Left colon (tissue), 2 donors: ENCODE results near the gene VSIG4. TPM values are rescaled to one million over a fixed set of nuclear protein-coding genes. Genes with fewer than 3 reads are reported as not detected.
"Not testable (repeated sequence)": the region's sequence is repeated elsewhere in the genome, so short reads cannot be mapped to it uniquely, and the experiment has no call there.

Source experiments
- ATAC-seq: fragments of 200-7000 bp; cut with Tn5 transposase; one replicate; pipeline ENCODE4 v1.9.1; 2020; ENCODE audit warnings: mild to moderate bottlenecking, moderate library complexity
- DNase-seq, 2 donors: peaks; one replicate each; pipeline ENCODE4 v3.0.0-alpha.2; 2020
- intact Hi-C, 2 donors: fragments of 100-400 bp; cut with DNase I in 1 of 2; cut with micrococcal nuclease in 1 of 2; formaldehyde crosslinking; loops; one replicate each; pipeline versions ENCODE4 v1.11.2 to v1.14.0; 2022; cut with DNase I, micrococcal nuclease
- total RNA-seq, 2 donors: library from RNA; stranded (reverse); fragmentation: NEBNext Ultra II Directional; extraction: Animal tissue kit (Norgen Biotek cat#: 25700); gene quantifications; one replicate each; pipeline ENCODE4 v1.2.1, GENCODE V29; 2021
- donor health status: DM: no; HTN: no; CAD: no.
- donor health status: DM: yes; HTN: yes; CAD: no.

VSIG4 gene
- total RNA-seq, 2 donors from 2014 or later, result 15.4 to 30.4 TPM

DNA sequence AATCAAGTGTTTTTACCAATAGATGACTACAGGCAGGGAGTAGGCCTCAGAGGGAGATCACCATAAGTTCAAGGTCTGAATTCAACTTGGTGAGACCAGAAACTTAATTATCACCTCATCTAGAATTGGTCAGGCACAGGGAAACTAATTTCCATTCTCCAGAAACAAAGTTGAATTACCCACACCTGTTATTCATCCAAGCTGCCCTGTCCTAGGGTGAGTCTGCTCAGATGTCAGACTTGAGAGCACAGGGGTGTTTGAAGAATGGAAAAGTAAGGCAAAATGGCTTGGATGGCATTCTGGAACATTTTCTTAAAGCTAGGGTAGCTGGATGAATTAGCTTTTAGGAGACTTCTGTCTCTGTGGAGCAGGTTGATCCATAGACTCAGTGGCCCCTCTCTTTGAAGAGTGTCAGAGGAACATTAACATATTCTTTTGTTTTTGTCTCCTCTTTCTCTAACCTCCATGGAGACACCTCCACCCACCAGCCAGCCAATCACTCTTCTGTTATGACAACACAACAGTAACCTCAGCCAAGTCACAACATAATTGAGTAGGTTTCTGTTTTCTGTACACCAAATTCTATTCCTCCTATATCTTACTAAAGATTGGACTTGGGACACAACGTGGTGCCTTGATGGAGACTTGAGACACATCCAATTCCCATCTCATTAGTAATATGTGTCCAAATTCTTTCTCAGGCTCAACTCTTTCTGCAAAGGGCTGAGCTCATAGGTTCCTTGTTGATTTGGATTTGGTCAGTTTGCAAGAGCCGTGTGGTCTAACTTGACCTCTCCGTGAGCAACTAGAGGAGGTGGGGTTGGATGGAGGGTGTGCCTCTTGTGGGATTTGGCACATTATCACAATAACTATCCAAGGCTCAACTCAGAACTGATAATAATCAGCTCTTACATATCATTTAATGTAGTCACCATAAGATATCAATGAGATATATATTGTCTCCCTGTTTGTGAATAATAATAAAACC lies 45.1 kb downstream of the VSIG4 start:
- ATAC-seq, result no peak
- DNase-seq, result no peak
- intact Hi-C loops, result no loop called here

DNA sequence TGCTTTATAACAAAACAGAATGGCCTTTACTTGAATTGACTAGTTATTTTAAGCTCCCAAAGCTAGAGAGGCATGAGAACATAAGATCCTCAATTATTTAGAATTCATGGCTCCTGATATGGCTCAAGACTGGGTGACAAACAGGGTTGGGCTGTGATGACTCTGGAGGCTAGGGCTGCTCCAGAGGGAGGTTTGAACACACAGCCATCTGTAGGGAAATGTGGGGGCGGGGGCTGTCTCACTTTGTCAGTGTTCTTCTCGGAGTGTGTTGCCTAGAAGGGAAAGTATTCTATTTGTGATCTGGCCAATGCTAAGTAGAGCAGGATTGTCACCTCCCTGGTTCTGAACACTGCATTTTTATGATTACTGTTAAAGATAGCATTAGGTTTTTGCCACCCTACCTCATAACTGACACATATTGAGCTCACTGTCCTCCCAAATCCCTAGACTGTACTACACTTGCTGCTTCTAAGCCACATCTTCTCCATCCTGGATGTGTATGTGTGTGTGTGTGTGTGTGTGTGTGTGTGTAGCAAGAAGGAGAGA lies 45.9 kb downstream of the VSIG4 start:
- intact Hi-C loops, result no loop called here
- ATAC-seq, result no peak
- DNase-seq, result no peak

DNA sequence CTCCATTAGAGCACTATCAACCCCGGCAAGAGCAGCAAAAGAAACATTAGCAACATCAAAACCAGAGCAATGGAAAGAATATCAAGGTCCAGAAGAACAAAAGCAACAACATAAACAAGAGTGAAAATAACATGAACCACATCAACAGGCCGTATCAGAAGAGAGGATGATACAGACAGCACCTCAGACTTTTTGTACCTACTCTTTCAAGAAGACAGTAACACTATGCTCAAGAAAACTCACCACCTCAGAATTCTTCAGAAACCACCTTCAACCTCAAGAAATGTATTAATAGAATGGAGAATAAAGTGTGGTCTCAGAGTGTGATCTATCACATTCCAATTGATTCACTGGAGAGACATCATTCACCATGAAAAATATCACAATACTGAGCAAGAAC lies 46.5 kb downstream of the VSIG4 start:
- DNase-seq (no peak), ATAC-seq (no peak)
- intact Hi-C loops, result no loop called here

DNA sequence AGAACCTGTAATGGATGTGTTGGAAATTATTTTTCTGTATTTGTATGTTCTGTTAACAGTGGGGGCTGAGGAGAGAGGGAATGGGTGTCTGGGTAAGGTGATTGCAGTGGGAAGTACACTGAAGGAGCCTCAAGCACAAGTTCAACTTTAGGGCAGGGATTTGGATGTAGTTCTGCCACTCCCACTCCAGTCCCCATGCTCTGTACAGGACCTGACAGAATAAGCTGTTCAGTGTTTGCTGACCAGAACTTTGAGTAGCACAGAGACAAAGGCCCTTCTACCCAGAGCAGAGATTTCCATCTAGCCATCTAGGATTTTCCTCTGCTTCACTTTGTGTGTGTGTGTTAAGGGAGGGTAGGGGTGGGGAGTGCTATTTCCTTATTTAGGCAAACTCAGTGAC lies 49.2 kb downstream of the VSIG4 start:
- ATAC-seq, result no peak
- intact Hi-C loops, result no loop called here
- DNase-seq, result no peak

DNA sequence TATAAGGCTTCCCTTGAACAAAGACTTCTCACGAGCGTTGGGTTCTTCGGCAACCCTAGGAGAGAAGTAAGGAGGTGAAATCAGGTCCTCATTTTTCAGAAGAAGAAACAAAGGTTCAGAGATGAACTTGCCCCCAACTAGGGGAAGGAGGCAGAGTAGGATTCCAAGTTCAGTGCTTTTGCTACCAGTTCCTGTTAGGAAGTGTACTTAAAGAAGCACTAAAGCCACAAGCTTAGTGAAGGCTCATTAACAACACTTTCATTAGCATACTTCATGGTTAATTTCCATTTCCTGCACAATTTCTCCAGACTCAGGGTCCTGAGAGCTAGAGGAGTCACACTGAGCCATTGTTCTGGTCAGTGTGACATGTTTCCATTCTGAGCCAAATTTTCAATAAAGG lies 52.1 kb downstream of the VSIG4 start:
- intact Hi-C loops, result loop anchor here in 1 of 2 donors (5.0 kb wide), 2 partner anchors 241 to 396 kb away; no protein-coding TSS in a partner anchor
- ATAC-seq, result no peak
- no peak for DNase-seq

DNA sequence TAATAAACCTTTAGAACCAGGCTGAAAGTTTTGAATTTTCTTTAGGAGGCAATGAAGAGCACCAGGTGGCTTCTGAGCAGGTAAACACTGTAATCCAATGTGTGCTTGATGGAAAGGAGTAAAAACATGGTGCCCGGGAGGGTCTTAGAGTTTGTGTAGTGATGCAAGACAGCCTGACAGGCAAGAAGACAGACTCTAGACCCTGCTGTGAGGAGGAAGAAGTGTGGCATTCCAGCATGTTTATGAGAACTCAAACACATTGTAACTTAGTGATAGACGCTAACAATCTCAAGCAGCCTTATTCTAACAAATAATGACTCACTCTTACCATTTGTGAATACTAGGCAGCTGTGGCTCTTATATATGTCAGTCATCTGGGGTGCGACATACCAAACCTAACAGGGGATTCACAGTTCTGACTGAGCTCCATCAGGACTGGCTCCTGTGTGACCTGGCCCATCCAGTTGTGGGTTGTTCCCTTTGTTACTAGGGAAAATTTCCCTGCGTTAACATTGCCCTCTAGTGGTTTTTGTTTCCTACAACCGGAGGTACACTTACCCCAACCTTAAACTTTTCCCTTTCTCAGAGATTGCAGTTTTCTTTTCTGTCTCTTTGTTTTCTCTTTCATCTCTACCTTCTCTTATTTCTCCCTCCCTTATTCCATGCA lies 53.8 kb downstream of the VSIG4 start:
- ATAC-seq (peak; percentile 94), DNase-seq (no peak)
- intact Hi-C loops, result loop anchor here in 1 of 2 donors (5.0 kb wide), 2 partner anchors 239 to 394 kb away; no protein-coding TSS in a partner anchor

DNA sequence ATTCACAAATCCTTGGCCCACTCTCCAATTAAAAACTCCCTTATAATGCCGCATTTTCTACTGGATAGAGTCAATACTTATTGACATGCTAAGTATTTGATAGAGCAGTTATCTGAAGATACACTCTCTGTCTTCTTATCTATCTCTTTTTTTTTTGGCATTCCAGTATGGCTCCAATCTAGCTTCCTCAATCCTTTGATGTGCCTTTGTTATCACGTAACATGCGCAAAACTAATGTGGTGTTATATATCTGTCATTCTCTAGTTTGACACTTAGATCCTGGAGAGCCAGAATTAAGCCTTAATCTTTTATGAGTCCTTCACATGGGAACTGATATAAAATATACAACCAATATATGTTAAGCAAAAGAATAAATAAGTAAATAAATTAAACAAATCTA lies 54.7 kb downstream of the VSIG4 start:
- DNase-seq (no peak), ATAC-seq (no peak)
- intact Hi-C loops, result loop anchor here in 1 of 2 donors (5.0 kb wide), 2 partner anchors 238 to 393 kb away; no protein-coding TSS in a partner anchor

DNA sequence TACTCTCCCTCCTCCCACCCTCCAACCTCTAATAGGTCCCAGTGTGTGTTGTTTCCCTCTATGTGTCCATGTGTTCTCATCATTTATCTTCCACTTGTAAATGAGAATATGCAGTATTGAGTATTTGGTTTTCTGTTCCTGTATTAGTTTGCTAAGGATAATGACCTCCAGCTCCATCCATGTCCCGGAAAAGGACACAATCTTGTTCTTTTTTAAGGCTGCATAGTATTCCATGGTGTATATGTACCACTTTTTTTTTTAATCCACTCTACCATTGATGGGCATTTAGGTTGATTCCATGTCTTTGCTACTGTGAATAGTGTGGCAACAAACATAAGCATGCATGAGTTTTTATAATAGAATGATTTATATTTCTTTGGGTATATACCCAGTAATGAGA lies 62.7 kb downstream of the VSIG4 start:
- ATAC-seq, intact Hi-C loops, DNase-seq: not testable (repeated sequence)

DNA sequence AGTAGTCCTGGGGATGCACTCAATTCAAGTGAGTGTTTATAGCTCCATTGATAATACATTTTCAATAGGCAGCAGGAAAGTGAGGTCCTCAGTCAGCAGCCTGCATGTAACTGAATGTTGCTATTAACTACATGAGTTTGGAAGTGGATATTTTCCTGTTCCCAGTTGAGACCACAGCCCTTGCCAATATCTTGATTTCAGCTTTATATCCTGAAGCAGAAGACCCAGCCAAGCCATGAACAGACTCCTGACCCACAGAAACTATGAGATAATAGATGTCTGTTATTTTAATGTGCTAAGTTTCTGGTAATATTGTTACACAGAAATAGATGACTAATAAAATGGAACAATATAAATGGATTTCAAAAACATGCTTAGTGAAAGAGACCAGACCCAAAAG lies 63.7 kb downstream of the VSIG4 start:
- no peak for ATAC-seq
- no peak for DNase-seq
- intact Hi-C loops, result no loop called here

DNA sequence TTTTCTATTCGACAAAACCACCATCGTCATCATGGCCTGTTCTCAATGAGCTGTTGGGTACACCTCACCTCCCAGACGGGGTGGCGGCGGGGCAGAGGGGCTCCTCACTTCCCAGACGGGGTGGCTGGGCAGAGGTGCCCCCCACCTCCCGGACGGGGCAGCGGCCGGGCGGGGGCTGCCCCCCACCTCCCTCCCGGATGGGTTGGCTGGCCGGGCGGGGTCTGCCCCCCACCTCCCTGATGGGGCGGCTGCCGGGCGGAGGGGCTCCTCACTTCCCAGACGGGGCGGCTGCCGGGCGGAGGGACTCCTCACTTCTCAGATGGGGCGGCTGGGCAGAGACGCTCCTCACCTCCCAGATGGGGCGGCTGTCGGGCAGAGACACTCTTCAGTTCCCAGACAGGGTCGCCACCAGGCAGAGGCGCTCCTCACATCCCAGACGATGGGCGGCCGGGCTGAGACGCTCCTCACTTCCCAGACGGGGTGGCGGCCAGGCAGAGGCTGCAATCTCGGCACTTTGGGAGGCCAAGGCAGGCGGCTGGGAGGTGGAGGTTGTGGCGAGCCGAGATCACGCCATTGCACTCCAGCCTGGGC lies 64.6 kb downstream of the VSIG4 start:
- ATAC-seq, DNase-seq, intact Hi-C loops: not testable (repeated sequence)

Other genes starting within 250 kb of the VSIG4 start
- gene HEPH, start 124.2 kb upstream of the VSIG4 start, total RNA-seq, result 100 to 1,000 TPM; 241 to 301 TPM